K562 (cell line): ENCODE results near the gene ZCCHC14. TPM values are rescaled to one million over a fixed set of nuclear protein-coding genes. Genes with fewer than 3 reads are reported as not detected.
A peak's percentile ranks its signal among the peaks of the same experiment; 100 is the strongest.

Experiments used
- ARHGAP35 ChIP-seq: fragments of 450-650 bp; IDR thresholded peaks from 2 replicates; pipeline ENCODE4 v1.6.1; 2018; ENCODE audit not compliant: partially characterized antibody
- BDP1 ChIP-seq: IDR thresholded peaks from 3 replicates; pipeline ENCODE4 v1.6.1; 2011; ENCODE audit not compliant: insufficient read length, insufficient read depth
- CCAR2 ChIP-seq: fragments of 200-400 bp; formaldehyde crosslinking; IDR thresholded peaks from 2 replicates; pipeline ENCODE4 v1.6.1; 2017; ENCODE audit warnings: mild to moderate bottlenecking, low read depth, low read length
- CHD2 ChIP-seq: IDR thresholded peaks from 2 replicates; pipeline ENCODE4 v1.6.1; 2011; ENCODE audit warnings: low read depth, low read length
- CSDE1 ChIP-seq, 2 experiments: fragments of 450-650 bp; IDR thresholded peaks; 2 replicates each; pipeline ENCODE4 v1.6.1; 2016; ENCODE audit warnings: mild to moderate bottlenecking in 1 of 2
- EGR1 ChIP-seq: fragments of 450-650 bp; conservative IDR thresholded peaks from 2 replicates; pipeline ENCODE4 v1.6.1; 2017; ENCODE audit warnings: mild to moderate bottlenecking
- HIVEP1 ChIP-seq: fragments of 250-450 bp; sonication (Bioruptor Pico); IDR thresholded peaks from 2 replicates; pipeline ENCODE4 v1.4.0; 2020; ENCODE audit warnings: mild to moderate bottlenecking
- KDM4B ChIP-seq, 2 experiments: fragments of 450-650 bp in 1 of 2; sonication (generic) in 1 of 2; IDR thresholded peaks; 2 replicates each; pipeline ENCODE4 v1.6.1; 2016 to 2017; ENCODE audit warnings: borderline replicate concordance in 2 of 2, antibody characterized with exemption in 1 of 2, low read depth in 1 of 2, mild to moderate bottlenecking in 1 of 2
- MTA3 ChIP-seq: fragments of 450-650 bp; formaldehyde crosslinking; IDR thresholded peaks from 2 replicates; pipeline ENCODE4 v1.6.1; 2017; ENCODE audit warnings: mild to moderate bottlenecking, borderline replicate concordance
- NR2F6 ChIP-seq: fragments of 450-650 bp; formaldehyde crosslinking; IDR thresholded peaks from 2 replicates; pipeline ENCODE4 v1.4.0; 2020; ENCODE audit warnings: mild to moderate bottlenecking
- RBM17 ChIP-seq: fragments of 200-400 bp; formaldehyde crosslinking; IDR thresholded peaks from 2 replicates; pipeline ENCODE4 v1.6.1; 2017; ENCODE audit warnings: low read depth, mild to moderate bottlenecking, low read length, borderline replicate concordance
- RBM22 ChIP-seq: fragments of 200-400 bp; formaldehyde crosslinking; IDR thresholded peaks from 2 replicates; pipeline ENCODE4 v1.6.1; 2018; ENCODE audit warnings: low read length, low read depth; ENCODE audit not compliant: poor library complexity, severe bottlenecking
- SAP30 ChIP-seq: fragments of 200-600 bp; sonication (generic); IDR thresholded peaks from 2 replicates; pipeline ENCODE4 v1.6.1; 2012; ENCODE audit warnings: borderline replicate concordance, low read depth, mild to moderate bottlenecking, moderate library complexity, low read length, control low read depth, inconsistent platforms; ENCODE audit not compliant: insufficient read depth, poor library complexity, severe bottlenecking
- SETDB1 ChIP-seq: IDR thresholded peaks from one replicate; pipeline ENCODE4 v1.6.1; 2012; ENCODE audit warnings: low read length, control low read depth, inconsistent platforms
- SMAD2 ChIP-seq: fragments of 150-350 bp; IDR thresholded peaks from 2 replicates; pipeline ENCODE4 v1.6.1; 2014; ENCODE audit warnings: low read depth, mild to moderate bottlenecking, low read length
- SREBF1 ChIP-seq: fragments of 150-350 bp; IDR thresholded peaks from 2 replicates; pipeline ENCODE4 v1.6.1; 2014; ENCODE audit warnings: antibody characterized with exemption, low read depth, low read length, borderline replicate concordance
- STAG1 ChIP-seq: sonication (generic); formaldehyde crosslinking; IDR thresholded peaks from 2 replicates; pipeline ENCODE4 v1.5.0; 2020; ENCODE audit warnings: missing genetic modification reagents, borderline replicate concordance
- TFAM ChIP-seq: fragments of 250-450 bp; sonication (Bioruptor Pico); conservative IDR thresholded peaks from 2 replicates; pipeline ENCODE4 v1.5.0; 2021; ENCODE audit warnings: mild to moderate bottlenecking, moderate library complexity
- ZBTB7A ChIP-seq: IDR thresholded peaks from 2 replicates; pipeline ENCODE4 v1.6.1; 2011; ENCODE audit warnings: low read depth, mild to moderate bottlenecking, low read length, moderate library complexity, borderline replicate concordance; ENCODE audit not compliant: control insufficient read depth
- ZC3H4 ChIP-seq: sonication (generic); formaldehyde crosslinking; IDR thresholded peaks from 2 replicates; pipeline ENCODE4 v1.9.0; 2021; ENCODE audit warnings: missing genetic modification reagents, borderline replicate concordance
- ZNF121 ChIP-seq: sonication (generic); formaldehyde crosslinking; conservative IDR thresholded peaks from 2 replicates; pipeline ENCODE4 v1.8.0; 2022; ENCODE audit warnings: missing genetic modification reagents
- ZNF282 ChIP-seq: sonication (generic); formaldehyde crosslinking; IDR thresholded peaks from 2 replicates; pipeline ENCODE4 v1.8.1; 2023; ENCODE audit warnings: missing genetic modification reagents
- polyA plus RNA-seq, 8 experiments: library from polyadenylated mRNA; depleted of rRNA in 4 of 8; stranded (reverse) in 5 of 8; unstranded in 3 of 8; fragments of >200 nt; fragmentation: Nextera tagmentation in 2 of 8; fragmentation: Illumina TruSeq in 1 of 8; extraction: Ambion mirVana in 2 of 8; extraction: Trizol in 1 of 8; gene quantifications; 2 replicates each; pipeline versions ENCODE4 v1.2.1 to v1.2.3, GENCODE V29; 2011 to 2014; ENCODE audit warnings: inconsistent platforms in 1 of 8, missing spikeins in 1 of 8
- total RNA-seq, 7 experiments: library from RNA; depleted of rRNA in 6 of 7; stranded (reverse); fragments of >200 nt in 6 of 7; fragmentation: Illumina TruSeq in 2 of 7; extraction: Trizol in 2 of 7; gene quantifications; 2 replicates each; pipeline versions ENCODE4 v1.2.1 to v1.2.3, GENCODE V29; 2011 to 2021; ENCODE audit warnings: low replicate concordance in 1 of 7
- TF ChIP-seq, protein P1 (sequence below): sonication (generic); formaldehyde crosslinking; IDR thresholded peaks from 2 replicates; pipeline ENCODE4 v1.8.1; 2023; ENCODE audit warnings: mild to moderate bottlenecking, missing genetic modification reagents
- TF ChIP-seq, protein P2 (sequence below): fragments of 250-450 bp; sonication (Bioruptor Pico); IDR thresholded peaks from 2 replicates; pipeline ENCODE4 v1.8.0; 2022; ENCODE audit warnings: inconsistent platforms, mild to moderate bottlenecking, moderate library complexity, borderline replicate concordance
- TF ChIP-seq, protein P3 (sequence below): sonication (generic); formaldehyde crosslinking; IDR thresholded peaks from 2 replicates; pipeline ENCODE4 v1.8.0; 2023; ENCODE audit warnings: mild to moderate bottlenecking, missing genetic modification reagents

ZCCHC14 gene
- total and polyA plus RNA-seq, 9 of the 15 experiments (the other 6 are each of a cell fraction or from before 2014, with no cell fraction given), result 1.5 to 12.4 (median 2.9) TPM

- TF ChIP-seq CCAR2 (no peak), STAG1 (0 out of 2 replicates have a peak, but pooled peaks have one; percentile 14), HIVEP1 (CRISPR knock-in tag) (no peak), SETDB1 (no peak), TFAM (no peak), ARHGAP35 (no peak), CHD2 (0 out of 2 replicates have a peak, but pooled peaks have one; percentile 51), ZC3H4 (peak; percentile 30; the same call in 1 of the 2 replicates), SMAD2 (no peak), ZNF121 (no peak), MTA3 (peak; percentile 66; the same call in 1 of the 2 replicates), RBM17 (no peak), SREBF1 (peak; percentile 22; the same call in 1 of the 2 replicates), ZBTB7A (peak; percentile 99), KDM4B (IDR thresholded peaks at IDR 0.05; ENCODE audit: borderline replicate concordance in 2 of 2, low read depth in 1 of 2) (no peak), BDP1 (peak; percentile 62), RBM22 (peak; percentile 98), EGR1 (no peak; the same call in 1 of the 2 replicates), SAP30 (peak; percentile 93), ZNF282 (peak; percentile 20; the same call in 1 of the 2 replicates), CSDE1 (IDR thresholded peaks at IDR 0.05) (peak in 1 of 2 experiments; percentile 85; a peak in 1 of 4 replicates), NR2F6 (CRISPR knock-in tag) (no peak)
- TF ChIP-seq, protein P1, sequence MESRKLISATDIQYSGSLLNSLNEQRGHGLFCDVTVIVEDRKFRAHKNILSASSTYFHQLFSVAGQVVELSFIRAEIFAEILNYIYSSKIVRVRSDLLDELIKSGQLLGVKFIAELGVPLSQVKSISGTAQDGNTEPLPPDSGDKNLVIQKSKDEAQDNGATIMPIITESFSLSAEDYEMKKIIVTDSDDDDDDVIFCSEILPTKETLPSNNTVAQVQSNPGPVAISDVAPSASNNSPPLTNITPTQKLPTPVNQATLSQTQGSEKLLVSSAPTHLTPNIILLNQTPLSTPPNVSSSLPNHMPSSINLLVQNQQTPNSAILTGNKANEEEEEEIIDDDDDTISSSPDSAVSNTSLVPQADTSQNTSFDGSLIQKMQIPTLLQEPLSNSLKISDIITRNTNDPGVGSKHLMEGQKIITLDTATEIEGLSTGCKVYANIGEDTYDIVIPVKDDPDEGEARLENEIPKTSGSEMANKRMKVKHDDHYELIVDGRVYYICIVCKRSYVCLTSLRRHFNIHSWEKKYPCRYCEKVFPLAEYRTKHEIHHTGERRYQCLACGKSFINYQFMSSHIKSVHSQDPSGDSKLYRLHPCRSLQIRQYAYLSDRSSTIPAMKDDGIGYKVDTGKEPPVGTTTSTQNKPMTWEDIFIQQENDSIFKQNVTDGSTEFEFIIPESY, result peak; percentile 42; the same call in 1 of the 2 replicates
- TF ChIP-seq, protein P2, sequence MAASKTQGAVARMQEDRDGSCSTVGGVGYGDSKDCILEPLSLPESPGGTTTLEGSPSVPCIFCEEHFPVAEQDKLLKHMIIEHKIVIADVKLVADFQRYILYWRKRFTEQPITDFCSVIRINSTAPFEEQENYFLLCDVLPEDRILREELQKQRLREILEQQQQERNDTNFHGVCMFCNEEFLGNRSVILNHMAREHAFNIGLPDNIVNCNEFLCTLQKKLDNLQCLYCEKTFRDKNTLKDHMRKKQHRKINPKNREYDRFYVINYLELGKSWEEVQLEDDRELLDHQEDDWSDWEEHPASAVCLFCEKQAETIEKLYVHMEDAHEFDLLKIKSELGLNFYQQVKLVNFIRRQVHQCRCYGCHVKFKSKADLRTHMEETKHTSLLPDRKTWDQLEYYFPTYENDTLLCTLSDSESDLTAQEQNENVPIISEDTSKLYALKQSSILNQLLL (CRISPR knock-in tag), result no peak
- TF ChIP-seq, protein P3, sequence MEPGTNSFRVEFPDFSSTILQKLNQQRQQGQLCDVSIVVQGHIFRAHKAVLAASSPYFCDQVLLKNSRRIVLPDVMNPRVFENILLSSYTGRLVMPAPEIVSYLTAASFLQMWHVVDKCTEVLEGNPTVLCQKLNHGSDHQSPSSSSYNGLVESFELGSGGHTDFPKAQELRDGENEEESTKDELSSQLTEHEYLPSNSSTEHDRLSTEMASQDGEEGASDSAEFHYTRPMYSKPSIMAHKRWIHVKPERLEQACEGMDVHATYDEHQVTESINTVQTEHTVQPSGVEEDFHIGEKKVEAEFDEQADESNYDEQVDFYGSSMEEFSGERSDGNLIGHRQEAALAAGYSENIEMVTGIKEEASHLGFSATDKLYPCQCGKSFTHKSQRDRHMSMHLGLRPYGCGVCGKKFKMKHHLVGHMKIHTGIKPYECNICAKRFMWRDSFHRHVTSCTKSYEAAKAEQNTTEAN, result 0 out of 2 replicates have a peak, but pooled peaks have one; percentile 48
Measured at GRCh38 chr16:87383505-87384161, 109.2 kb downstream of the ZCCHC14 start, which contains the start of gene FBXO31 (continued).
